ENCODE measurements around the gene METTL15.
"Not testable (repeated sequence)": the region's sequence is repeated elsewhere in the genome, so short reads cannot be mapped to it uniquely, and the experiment has no call there.

METTL15 gene, protein sequence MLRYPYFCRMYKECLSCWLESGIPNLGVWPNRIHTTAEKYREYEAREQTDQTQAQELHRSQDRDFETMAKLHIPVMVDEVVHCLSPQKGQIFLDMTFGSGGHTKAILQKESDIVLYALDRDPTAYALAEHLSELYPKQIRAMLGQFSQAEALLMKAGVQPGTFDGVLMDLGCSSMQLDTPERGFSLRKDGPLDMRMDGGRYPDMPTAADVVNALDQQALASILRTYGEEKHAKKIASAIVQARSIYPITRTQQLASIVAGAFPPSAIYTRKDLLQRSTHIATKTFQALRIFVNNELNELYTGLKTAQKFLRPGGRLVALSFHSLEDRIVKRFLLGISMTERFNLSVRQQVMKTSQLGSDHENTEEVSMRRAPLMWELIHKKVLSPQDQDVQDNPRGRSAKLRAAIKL

DNA sequence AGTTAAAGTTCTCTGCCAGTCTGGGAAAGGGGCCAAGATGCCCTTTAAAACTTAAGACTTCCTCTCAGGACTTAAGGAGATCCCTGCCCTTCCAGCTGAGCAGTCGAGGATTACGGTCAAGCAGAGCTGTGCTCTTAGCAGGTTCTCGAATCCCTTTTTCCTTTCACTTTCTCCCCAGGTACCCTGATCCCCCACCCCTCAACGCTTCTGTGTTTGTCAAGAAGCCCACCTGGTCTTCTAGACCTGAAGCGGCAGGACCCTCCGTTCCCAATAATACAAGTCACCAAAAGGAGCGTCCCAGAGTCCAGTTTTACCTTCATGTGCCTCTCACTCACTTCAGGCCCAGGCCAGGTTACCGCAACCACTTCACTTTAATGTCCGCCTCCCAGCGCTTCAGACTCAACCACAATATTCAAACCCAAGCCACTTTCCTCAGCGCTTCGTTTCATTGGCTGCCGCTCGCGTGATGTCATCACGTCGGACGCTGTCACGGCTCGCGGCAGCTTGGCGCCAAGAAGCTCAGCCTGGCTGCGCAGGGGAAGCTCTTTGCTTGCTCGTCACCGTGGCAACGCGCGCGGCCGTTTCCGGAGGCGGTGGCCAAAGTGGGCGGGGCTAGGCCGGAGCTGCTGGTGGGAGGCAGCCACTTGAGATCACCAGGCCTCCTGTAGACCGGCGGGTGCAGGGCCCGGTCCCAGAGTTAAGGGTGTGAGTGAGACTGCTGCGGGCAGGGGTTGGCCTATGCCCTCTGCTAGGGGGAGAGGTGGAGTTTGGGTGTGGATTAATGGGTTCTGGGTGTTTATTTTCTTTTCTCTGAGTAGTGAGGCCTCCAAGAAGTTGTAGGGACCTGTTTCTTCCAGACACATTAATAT, at the start of gene METTL15, which contains the start of gene KIF18A:
METTL15 (plus strand) TSS at position 639 of the 869 bp plus-strand sequence. CDS start 4,947 bp downstream, outside the sequence.
KIF18A (minus strand) TSS at position 407 of the 869 bp plus-strand sequence. CDS start 10,209 bp downstream, outside the sequence.
- DNase-seq (ENCODE audit: low read depth in 2 of 2), result peak; percentile 93

DNA sequence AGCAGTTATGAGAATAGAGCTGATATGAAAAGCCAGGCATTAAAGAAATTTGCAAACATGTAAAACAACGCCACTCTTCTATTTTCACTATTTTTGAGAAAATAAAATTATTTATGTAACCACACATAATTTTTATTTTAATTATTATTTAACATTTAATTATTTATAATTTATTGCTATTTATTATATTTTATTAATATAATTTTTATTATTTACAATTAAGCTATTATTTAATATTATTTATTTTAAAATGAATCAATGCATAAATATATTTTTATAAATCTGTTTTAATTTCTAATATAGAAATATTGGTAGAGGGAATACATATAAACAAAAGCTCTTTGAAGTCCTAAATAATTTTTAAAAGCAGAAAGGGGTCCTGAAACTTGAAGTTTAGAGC, 36.9 kb upstream of the METTL15 start:
- no peak for DNase-seq (ENCODE audit: low read depth in 2 of 2)

DNA sequence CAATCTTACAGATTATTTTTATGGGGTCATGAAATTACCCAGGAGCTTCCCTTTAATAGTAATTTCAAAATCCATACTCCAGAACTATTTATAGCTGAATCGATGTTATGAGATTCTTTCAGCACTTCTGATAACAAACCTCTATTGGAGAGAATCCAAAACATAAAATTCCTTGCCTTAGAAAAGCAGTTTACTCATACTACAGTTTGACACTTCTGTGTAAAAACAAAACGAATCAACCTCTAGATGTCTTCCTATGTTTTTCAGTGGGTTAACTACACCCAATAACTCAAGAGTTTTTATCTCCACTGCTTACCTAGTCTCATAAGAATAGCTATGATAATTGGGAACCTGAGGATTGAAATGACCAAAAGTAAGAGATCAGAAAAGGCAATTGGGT, 35.9 kb upstream of the METTL15 start:
- no peak for DNase-seq (ENCODE audit: low read depth in 2 of 2)

DNA sequence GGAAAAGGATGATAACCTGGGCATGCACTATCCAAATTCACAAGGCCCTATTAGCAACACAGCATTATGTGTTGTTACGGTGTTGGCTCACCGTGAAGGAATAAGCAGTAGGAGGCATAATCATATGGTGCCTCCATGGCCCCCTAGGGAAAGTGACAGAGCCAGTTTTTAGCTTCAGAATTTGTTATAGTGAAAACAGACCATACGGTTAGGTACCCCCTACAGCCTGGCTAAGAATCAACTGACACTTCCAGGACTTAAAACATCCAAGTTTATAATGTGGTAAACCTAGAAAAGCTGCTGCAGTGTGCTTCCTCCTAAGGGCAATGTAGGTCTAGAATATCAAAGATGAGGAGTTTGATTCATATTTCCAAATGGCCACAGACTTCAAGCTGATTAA, 30.7 kb upstream of the METTL15 start:
- DNase-seq (ENCODE audit: low read depth in 2 of 2), result no peak

DNA sequence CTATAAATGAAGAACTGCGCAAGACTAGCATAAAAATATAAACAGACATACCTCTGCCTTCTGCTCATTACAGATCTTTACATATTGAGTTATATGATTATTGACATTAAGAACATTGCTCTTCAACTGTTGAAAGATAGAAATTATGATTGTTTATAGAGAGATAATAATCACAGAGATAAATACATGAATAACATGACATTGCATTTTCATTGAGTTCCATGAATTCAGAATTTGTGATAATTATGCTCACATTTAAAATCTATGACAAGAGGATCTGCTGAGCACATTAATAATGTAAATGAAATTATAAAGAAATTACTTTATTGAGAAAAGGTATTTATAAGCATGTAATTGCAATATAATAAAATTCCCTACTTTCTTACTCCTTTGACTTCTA, 25.1 kb upstream of the METTL15 start:
- no peak for DNase-seq (ENCODE audit: low read depth in 2 of 2)

DNA sequence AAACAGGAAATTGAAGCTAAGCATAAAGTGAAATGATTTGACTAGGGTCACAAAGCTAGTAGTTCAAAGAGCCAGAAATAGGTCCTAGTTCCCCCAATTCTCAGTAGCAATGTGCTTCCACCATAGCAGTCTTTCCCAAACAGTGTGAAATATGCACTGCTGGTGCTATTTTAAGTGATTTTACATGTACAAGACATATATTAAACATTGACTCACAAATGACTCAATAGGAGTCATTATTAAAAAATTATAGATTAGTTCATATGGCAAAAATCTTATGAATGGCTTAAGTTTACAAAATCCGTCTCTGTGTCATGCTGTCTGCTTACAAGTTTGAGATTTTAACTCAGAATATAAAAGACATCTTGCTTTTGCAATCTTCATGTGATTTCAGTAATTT, 21.6 kb upstream of the METTL15 start:
- no peak for DNase-seq (ENCODE audit: low read depth in 2 of 2)

DNA sequence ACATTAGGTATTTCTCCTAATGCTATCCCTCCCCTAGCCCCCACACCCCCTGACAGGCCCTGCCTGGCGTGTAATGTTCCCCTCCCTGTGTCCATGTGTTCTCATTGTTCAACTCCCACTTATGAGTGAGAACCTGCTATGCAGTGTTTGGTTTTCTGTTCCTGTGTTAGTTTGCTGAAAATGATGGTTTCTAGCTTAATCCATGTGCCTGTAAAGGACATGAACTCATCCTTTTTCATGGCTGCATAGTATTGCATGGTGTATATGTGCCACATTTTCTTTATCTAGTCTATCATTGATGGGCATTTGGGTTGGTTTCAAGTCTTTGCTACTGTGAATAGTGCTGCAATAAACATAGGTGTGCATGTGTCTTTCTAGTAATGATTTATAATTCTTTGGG, 21.0 kb upstream of the METTL15 start:
- DNase-seq (ENCODE audit: low read depth in 2 of 2), result not testable (repeated sequence)

DNA sequence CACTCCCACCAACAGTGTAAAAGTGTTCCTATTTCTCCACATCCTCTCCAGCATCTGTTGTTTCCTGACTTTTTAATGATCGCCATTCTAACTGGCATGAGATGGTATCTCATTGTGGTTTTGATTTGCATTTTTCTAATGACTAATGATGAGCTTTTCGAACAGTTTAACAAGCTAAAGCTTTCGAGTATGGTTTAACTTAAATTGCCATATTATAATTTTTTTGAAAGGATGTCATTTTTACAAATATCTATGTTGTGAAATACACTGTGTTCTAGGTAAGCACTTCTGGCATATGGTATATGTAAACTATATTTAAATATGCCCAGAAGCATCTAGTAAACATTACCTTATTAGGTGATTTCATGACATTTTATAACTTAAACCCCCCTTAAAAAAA, 20.5 kb upstream of the METTL15 start:
- not testable (repeated sequence) for DNase-seq (ENCODE audit: low read depth in 2 of 2)

DNA sequence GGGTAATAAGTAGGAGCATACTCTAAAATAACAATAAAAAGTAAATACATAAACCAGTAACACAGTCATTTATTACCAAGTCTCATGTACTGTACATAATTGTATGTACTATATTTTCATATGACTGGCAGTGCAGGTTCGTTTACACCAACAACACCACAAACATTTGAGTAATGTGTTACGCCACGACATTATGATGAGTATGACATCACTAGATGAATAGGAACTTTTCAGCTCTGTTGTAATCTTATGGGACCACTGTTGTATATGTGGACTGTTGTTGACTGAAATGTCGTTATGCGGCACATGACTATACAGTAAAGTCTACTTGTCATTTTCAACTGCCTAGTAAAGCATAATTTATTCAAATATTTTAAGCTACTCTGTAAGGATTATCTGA, 18.8 kb upstream of the METTL15 start:
- DNase-seq (ENCODE audit: low read depth in 2 of 2), result no peak

DNA sequence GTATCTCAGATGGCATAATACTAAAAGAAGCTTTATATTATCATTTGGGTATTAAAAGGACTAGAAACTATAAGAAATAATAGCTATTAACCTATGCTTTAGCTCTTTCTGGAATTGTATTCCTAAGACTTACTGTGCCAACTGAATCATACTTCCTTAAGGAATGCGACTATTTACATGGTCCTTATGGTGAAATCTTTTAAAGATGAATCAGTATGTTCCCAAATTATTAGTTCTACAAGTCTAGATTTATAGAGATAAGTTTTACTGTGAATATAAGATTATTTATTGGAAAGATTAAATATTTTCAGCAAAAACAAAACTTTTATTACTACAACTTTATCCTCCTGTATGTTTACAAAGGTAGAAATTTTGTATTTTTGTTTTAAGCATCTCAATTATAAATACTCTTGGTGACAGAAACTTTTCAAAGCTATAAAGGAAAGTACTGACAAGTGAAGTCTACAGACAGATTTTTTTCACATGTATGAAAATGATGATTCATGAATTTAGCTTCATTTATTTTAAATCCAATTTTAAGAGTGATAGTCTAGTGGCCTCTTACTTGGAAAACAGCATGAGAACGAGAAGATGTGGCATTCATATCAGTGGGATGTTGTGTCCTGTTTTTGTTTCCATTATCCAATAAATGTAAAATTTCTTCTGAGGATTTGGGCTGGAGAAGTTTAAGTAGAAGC, 18.0 kb upstream of the METTL15 start:
- DNase-seq (ENCODE audit: low read depth in 2 of 2), result no peak

DNA sequence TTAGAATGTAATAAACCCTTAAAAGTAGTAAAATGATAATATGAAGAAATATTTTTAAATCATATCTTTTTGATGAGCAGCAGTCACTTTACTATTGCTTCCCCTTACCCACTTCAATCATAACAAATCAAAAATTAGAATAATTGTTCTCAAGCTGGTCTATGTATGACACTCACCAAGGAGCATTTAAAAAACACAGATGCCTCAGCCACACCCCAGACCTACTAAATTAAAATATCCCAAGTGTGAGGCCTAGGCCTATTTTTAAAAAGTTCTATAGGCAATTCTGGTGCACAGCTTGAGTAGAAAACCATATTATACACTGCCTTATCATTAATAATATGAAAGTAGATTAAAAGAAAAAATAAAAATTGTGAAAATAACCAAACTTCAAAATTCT, 15.4 kb upstream of the METTL15 start:
- no peak for DNase-seq (ENCODE audit: low read depth in 2 of 2)

DNA sequence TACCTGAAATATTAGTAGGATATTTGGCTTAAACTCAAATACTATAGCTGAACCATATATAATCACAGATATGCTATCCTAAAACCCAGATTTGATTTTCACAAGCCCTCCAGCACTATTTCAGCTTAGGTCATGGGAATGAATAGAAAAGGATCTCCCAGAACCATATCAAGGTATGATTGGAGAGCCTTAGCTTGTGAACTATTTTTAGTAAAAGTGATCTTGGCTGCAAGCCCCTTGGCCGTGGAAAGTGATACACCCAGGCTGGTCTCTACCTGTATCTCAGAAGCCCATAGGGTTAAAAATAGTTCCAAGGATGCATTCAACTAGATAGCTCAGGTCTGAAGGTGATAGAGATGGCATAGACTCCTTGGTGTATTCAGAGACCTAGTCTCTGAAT, 9.9 kb upstream of the METTL15 start:
- DNase-seq (ENCODE audit: low read depth in 2 of 2), result no peak

DNA sequence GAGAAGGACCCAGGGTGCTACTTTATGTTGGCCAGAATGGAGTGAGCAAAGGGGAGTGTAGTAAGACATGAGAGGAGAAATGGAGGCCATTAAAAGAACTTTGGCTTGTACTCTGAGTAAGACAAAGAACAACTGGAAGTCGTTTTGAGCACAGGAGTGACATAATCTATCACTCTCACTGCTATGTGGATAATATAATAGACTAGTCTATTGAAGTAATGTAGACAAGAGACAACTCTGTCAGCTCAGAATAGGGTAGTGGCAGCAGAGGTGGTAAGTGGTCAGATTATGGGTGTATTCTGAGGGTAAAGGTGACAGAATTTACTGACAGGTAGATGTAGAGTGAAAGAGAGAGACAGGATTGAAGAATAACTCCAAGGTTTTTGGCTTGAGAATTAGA, 8.5 kb upstream of the METTL15 start:
- no peak for DNase-seq (ENCODE audit: low read depth in 2 of 2)

DNA sequence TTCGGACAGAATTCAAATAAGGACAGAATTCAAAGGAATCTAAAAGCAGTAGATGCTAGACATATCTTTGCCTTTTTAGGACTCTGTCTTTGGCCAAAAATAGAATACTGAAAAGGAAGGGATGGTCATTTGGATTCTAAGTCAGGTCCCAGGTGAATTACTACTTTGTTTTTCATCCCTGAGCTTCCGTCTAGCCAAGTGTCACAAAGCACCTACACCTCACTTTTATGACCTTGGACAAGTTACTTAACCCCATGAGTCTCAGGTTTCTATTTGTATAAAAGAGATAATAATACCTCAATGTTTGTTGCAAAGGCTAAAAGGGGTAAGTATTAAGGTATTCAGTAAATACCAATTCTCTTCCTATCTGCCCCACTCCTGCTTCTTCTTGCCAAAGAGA, 7.5 kb upstream of the METTL15 start:
- DNase-seq (ENCODE audit: low read depth in 2 of 2), result no peak

DNA sequence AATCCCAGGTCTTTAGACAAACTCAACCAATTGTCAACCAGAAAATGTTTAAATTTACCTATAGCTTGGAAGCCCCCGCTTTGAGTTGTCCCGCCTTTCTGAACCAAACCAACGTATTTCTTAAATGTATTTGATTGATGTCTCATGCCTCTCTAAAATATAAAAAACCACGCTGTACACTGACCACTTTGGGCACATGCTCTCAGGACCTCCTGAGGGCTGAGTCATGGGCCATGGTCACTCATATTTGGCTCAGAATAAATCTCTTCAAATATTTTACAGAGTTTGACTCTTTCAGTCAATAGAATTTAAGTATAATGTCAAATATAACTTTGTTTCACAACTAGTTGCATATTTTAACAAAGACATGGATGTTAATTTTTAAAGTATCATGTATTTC, 5.9 kb upstream of the METTL15 start:
- not testable (repeated sequence) for DNase-seq (ENCODE audit: low read depth in 2 of 2)

DNA sequence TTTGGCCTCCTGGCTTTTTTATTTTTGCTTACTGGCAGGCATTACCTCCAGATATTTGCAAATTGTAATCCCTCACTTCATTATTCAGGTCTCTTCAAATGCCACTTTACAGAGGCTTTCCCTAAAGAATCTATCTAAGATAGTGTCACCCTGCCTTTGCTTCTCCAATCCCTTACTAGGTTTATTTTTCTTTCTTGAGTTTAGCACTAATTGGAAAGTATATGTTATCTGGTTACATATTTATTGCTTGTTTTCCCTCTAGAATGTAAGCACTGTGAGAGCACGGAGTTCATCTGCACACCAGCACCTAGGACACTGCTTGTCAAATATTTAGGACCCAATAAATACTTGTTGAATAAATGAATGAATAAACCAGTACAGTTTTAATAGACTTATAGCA, 3.8 kb upstream of the METTL15 start:
- DNase-seq (ENCODE audit: low read depth in 2 of 2), result no peak

DNA sequence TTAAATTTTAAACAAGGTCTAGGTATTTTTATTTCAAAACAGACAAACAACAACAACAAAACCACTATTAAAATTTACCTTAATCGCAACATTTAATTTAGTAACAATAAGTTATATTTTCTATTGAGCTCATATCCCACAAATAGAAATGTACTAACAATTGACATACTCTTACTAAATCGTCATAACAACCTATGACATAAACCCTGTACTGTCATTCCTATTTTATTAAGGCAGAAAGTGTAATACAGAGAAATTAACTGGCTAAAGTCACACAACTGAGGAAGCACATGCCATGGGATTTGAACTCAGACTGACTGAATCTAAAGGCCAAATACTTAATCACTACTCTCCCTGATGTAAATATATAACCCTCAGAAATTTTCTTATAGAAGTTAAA, 3.2 kb upstream of the METTL15 start:
- DNase-seq (ENCODE audit: low read depth in 2 of 2), result no peak

DNA sequence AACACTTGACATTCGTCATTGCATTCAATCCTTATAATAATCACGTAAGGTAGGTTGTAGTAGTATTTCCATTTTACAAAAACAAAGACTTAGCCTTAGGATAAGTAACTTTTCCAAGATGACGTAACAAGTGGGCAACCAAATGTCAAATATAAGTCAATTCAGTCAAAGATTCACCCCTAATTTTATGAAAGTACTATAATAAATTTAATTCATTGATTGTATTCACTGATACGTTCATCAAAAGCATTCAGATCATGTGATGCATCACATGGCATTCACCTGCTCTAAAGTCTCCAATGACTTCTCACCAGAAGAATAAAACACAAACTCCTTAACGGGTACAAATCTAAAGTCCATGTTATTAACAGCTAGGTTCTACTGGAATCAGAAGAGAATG, 2.3 kb upstream of the METTL15 start:
- DNase-seq (ENCODE audit: low read depth in 2 of 2), result no peak

DNA sequence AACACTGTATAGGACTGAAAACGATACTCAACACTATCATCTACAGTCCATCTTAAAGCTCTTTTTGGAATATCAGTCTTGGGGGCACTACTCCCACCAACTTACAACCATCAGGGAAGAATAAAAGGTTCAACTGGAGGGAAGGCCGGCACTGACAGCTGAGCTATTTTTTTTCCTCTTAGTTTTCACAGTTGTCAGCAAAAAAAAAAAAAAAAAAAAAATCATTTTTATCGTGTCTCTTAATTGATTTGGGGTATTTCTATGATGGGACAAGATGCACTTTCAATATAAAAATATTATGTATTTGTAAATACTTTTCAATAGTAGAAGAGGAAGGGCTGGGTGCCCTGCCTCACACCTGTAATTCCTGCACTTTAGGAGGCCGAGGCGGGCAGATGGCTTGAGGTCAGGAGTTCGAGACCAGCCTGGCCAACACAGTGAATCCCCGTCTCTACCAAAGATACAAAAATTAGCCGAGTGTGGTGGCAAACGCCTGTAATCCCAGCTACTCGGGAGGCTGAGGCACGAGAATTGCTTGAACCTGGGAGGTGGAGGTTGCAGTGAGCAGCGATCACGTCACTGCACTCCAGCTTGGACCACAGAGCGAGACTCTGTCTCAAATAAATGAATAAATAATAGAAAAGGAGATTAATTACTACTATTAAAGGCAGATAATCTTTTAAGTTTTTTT, 1.7 kb upstream of the METTL15 start:
- DNase-seq (ENCODE audit: low read depth in 2 of 2), result no peak

DNA sequence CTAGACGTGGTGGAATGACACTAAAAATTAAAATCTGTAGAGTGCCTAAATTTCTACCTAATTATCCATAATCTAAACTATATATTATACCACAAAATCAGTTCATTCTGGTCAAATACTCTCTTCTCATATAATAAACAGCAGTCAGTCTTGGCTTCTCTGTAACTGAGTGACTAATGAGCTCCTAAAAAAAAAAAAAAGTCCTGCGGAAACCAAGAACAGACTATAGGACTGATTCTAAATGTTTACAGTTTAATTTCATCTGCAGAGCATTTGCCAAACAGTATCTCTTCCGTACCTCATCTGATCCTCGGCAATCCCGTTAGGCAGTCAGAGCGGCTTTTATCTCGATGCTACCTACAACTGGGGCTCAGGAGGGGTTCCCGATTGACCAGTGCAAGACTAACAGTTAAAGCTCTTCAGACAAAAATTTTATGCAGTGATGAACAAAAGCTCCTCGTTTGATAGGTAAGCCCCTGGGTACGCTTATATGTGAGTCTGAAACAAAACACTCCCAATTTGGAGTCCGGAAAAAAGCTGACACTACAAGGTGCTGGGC, 918 bp upstream of the METTL15 start:
- DNase-seq (ENCODE audit: low read depth in 2 of 2), result no peak

DNA sequence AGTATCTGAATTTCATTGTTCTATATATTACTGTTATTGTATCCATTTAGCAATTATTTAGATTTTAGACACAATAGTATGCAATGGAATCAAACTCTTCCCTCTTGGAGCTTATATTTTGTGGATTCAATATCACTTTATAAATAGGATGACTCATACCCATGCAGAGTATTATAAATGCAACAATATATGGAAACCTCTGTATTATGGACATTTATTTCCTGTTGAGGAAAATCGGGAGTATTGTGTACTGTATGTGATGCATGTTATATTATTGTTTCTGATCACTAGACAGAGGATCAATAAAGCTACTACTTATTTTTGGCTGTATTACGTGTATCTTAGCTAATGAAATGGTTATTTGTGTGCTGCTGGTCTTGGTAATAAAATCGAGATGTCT, 770 bp downstream of the METTL15 start:
- DNase-seq (ENCODE audit: low read depth in 2 of 2), result no peak
